Effector CD8-positive, alpha-beta T cell (primary cell): ENCODE data around the gene RNF17.
"Not testable (repeated sequence)": the region's sequence is repeated elsewhere in the genome, so short reads cannot be mapped to it uniquely, and the experiment has no call there.

Experiments
- DNase-seq: peaks from one replicate; lab custom pipeline; 2025; lab: John Stamatoyannopoulos, UW

Gene RNF17

DNA sequence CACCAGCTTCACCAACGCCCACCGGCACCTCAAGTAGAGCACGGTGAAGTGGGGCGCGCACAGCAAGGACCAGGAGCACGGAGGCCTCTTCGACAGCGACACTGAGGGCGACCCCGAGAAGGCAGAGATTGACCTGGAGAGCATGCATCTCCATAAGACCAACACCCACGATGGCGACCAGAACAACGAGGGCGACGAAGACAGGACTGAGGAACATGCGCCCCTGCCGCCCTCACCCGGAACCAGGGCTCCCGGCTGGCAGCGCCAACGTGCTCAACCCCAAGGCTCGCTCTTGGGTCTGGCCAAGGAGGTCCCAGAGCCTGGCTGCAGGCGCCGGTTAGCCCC, 18.5 kb upstream of the RNF17 start:
- DNase-seq = no peak

GRCh38 chr13:24745861-24746617, 17.9 kb upstream of the RNF17 start:
- DNase-seq = no peak

- no peak for DNase-seq
Measured at GRCh38 chr13:24746618-24747247, 17.2 kb upstream of the RNF17 start.

- DNase-seq = no peak
Measured at GRCh38 chr13:24747248-24748060, 16.5 kb upstream of the RNF17 start.

DNA sequence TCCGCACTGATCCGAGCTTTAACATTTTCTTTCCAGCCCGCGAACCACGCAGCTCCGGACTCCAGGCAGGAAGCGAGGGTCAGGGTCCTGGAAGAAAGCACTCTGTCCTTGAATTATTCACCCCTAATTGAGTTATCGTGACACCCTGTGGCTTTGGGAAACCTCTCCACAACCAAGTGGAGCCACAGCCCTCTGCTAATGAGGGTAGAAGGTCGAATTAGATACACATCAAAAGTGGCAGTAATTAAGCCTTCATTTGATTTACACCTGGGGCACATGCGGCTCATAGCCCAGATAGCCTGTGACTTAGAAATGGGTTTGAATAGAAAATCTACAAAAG, 15.9 kb upstream of the RNF17 start:
- no peak for DNase-seq

DNA sequence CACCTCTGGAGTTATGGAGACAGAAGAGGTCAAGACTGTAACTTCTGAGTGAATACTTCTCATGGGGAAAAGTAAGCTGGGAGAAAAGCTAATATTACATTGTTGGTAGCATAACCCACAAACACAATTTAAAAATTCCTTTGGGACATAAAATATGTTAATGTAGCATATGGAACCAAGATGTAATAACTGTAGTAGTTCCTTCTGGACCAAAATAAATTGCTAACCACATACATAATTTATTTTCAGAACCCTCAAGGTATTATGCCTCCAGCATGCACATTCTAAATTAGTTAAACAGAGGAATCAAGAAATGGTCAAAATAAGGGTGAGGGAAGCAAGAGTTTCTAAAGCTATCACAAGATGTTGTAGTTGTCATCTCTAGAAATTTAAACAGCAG, 4.8 kb upstream of the RNF17 start:
- no peak for DNase-seq

DNA sequence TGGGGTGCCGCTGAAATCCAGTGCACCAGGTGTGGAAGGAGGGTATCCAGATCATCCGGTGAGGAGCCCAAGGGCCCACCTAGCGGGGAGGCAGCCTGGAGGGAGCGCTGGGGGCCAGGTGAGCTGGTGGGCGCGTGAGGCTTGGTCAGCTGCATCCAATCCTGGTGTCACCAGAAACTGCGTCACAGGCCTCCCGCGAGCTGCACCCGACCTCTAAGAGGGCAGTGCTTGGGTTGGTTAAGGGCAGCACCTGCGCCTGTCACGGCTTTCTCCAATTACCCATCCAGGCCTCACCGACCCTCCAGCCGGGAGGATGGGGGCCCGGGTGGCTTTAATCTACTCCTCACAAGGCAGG, 284 bp downstream of the RNF17 start:
- no peak for DNase-seq

GRCh38 chr13:24777171-24777570, 13.2 kb downstream of the RNF17 start:
- DNase-seq = no peak

- no peak for DNase-seq
Measured at GRCh38 chr13:24784319-24784718, 20.4 kb downstream of the RNF17 start.

GRCh38 chr13:24788538-24788937, 24.6 kb downstream of the RNF17 start:
- no peak for DNase-seq

DNA sequence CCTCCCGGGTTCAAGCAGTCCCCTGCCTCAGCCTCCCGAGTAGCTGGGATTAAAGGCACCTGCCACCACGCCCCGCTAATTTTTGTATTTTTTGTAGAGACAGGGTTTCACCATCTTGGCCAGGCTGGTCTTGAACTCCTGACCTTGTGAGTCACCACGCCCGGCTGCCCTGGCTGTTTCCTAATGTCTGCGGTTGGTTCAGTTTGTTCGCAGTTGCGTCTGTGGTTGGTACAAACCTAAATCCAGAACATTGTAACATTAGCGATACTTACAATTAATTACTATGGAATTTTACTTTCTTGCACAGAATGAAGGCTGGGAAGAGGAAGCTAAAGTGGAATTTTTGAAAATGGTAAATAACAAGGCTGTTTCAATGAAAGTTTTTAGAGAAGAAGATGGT, 38.1 kb downstream of the RNF17 start:
- no peak for DNase-seq

DNA sequence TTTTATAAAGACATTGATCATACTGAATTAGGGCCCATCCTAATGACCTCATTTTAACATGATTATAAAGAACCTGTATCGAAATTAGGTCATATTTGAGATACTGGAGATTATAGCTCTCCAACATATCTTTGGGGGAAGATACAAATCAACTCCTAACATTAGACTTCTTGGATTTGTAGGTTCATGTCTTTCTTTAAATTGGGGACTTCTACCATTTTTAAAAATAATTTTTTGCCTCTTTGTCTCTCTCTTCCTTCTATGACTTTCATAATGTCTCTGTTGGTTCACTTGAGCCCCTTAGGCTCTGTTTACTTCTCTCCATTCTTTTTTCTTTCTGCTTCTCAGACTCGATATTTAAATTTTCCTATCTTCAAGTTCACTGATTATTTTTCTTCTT, 57.2 kb downstream of the RNF17 start:
- no peak for DNase-seq

GRCh38 chr13:24822640-24823039, 58.7 kb downstream of the RNF17 start:
- no peak for DNase-seq

DNA sequence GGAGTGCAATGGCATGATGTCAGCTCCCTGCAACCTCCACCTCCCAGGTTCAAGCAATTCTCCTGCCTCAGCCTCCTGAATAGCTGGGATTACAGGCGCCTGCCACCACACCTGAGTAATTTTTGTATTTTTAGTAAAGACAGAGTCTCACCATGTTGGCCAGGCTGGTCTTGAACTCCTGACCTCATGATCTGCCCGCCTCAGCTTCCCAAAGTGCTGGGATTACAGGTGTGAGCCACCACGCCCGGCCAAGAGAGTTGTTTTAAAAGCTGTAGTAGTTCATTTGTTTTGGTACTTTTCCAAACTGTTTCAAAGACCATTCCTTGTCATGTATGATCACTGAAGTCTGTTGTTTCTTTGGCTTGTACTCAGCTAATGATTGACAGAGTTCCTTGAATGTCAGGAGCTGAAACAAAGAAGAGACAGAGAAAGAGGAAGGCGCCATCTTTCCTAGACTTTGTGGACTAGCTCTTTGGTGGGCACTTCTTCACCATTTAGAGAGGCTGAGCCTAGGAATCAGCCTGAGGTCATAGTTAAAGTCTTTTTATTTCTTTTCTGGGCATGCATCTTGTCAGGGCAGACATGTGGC, 59.2 kb downstream of the RNF17 start:
- DNase-seq = not testable (repeated sequence)

DNA sequence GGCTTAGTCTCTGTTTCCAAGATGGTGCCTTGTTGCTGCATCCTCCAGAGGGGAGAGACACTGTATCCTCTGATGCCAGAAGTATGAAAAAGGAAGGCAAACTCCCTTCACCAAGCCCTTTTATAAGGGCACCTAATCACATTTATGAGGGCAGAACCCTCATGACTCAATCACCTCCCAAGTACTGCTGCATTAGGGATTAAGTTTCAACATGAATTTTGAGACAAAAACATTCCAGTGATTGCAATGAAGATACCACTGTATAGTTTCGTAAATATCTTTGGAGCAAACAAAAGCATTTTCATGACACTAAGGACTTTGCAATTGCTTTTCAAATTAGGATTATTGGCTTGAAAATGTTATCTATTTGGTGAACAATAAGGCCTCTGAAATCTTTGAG, 63.8 kb downstream of the RNF17 start:
- DNase-seq = no peak

DNA sequence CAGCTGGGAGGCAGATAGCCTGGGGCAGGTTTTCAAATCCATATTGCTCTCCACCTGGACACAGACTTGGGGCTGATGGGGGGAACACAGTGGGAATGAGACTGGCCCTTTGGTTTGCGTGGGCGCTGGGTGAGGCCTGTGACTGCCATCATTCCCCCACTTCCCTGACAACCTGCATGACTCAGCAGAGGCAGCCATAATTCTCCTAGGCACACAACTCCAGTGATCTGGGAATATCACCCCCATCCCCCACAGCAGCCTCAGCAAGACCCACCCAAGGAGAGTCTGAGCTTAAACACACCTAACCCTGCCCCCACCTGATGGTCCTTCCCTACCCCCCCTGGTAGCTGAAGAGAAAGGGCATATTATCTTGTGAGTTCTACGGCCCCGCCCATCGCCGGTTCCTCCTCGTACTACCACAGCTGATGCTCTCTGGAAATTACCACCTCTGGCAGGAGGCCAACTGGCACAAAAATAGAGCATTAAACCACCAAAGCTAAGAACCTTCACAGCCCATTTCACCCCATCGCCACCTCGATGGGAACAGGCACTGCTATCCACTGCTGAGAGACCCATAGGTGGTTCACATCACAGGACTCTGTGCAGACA, 71.0 kb downstream of the RNF17 start:
- no peak for DNase-seq

- DNase-seq = not testable (repeated sequence)
Measured at GRCh38 chr13:24837528-24837927, 73.6 kb downstream of the RNF17 start.

GRCh38 chr13:24842549-24843274, 78.7 kb downstream of the RNF17 start:
- no peak for DNase-seq

DNA sequence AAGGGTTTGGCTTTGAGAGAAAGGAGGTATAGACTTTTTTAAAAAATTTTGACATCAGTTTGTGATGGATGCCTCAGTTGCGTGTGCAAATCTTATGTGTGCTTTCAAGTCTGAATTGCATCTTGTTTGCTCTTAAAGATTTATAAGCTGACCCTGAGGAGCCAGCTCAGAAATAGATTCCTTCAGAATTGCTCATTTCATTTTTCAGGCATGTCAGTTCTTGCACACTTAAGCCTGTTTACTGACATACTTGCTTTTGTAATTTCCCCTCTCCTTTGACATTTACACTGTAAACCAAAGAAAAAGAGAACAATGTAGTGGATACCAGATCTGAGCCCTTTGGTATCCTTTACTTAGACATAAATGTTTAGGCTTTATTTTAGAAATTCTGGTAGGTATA, 87.6 kb downstream of the RNF17 start:
- no peak for DNase-seq

DNA sequence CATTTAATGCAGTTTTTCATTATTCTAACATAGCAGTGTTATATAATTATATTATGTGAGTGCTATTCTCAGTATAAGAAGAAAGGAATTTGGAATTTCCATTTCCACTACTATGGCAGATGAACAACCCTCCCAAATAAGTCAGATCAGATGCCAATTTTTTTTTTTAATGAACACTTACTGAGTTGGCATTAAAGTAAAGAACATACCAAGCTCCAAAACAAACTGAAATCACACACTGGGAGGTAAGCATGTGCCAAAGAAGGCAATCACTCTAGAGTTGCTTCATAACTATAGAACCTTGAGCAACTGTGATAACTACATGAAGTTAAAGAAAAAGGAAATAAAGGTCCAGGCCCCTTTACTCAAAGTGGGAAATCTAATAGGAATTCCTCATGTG, 90.3 kb downstream of the RNF17 start:
- DNase-seq = no peak

- DNase-seq = no peak
Measured at GRCh38 chr13:24858953-24859352, 95.0 kb downstream of the RNF17 start.

- no peak for DNase-seq
Measured at GRCh38 chr13:24860770-24861169, 96.8 kb downstream of the RNF17 start.
